HEK293 (cell line): ENCODE results near the gene ITFG2.

Source experiments
- CTCF ChIP-seq: fragments of 450-650 bp; formaldehyde crosslinking; IDR thresholded peaks from 2 replicates; pipeline ENCODE4 v1.5.1; 2016; ENCODE audit warnings: missing biosample characterization, missing genetic modification characterization
- ZNF169 ChIP-seq: fragments of 450-650 bp; formaldehyde crosslinking; IDR thresholded peaks from 2 replicates; pipeline ENCODE4 v1.5.1; 2016; ENCODE audit warnings: missing biosample characterization, missing genetic modification characterization
- ZNF184 ChIP-seq: fragments of 450-650 bp; IDR thresholded peaks from 2 replicates; pipeline ENCODE4 v1.5.1; 2018; ENCODE audit warnings: missing biosample characterization, mild to moderate bottlenecking, missing genetic modification characterization
- ZNF211 ChIP-seq: fragments of 450-650 bp; formaldehyde crosslinking; IDR thresholded peaks from 2 replicates; pipeline ENCODE4 v1.5.1; 2016; ENCODE audit warnings: low read depth, missing biosample characterization, missing genetic modification characterization
- ZNF362 ChIP-seq: fragments of 450-650 bp; formaldehyde crosslinking; IDR thresholded peaks from 2 replicates; pipeline ENCODE4 v1.5.1; 2016; ENCODE audit warnings: missing biosample characterization, missing genetic modification characterization
- ZNF37A ChIP-seq: fragments of 450-650 bp; IDR thresholded peaks from 2 replicates; pipeline ENCODE4 v1.5.1; 2018; ENCODE audit warnings: missing biosample characterization, missing genetic modification characterization
- ZNF501 ChIP-seq: fragments of 450-650 bp; formaldehyde crosslinking; IDR thresholded peaks from 2 replicates; pipeline ENCODE4 v1.5.1; 2016; ENCODE audit warnings: missing biosample characterization, missing genetic modification characterization
- ZNF670 ChIP-seq: fragments of 450-650 bp; formaldehyde crosslinking; IDR thresholded peaks from 2 replicates; pipeline ENCODE4 v1.5.1; 2016; ENCODE audit warnings: missing biosample characterization, missing genetic modification characterization, low read depth
- ZNF704 ChIP-seq: fragments of 450-650 bp; formaldehyde crosslinking; IDR thresholded peaks from 2 replicates; pipeline ENCODE4 v1.5.1; 2016; ENCODE audit warnings: missing biosample characterization, missing genetic modification characterization
- ZNF843 ChIP-seq: fragments of 450-650 bp; formaldehyde crosslinking; IDR thresholded peaks from 2 replicates; pipeline ENCODE4 v1.5.1; 2016; ENCODE audit warnings: missing biosample characterization, missing genetic modification characterization
- TF ChIP-seq, protein P1 (sequence below): fragments of 450-650 bp; formaldehyde crosslinking; IDR thresholded peaks from 2 replicates; pipeline ENCODE4 v1.5.1; 2016; ENCODE audit warnings: missing biosample characterization, missing genetic modification characterization

- no peak for TF ChIP-seq ZNF211 (tag by site-specific recombination)
- TF ChIP-seq CTCF (tag by site-specific recombination): no peak
- TF ChIP-seq, protein P1, sequence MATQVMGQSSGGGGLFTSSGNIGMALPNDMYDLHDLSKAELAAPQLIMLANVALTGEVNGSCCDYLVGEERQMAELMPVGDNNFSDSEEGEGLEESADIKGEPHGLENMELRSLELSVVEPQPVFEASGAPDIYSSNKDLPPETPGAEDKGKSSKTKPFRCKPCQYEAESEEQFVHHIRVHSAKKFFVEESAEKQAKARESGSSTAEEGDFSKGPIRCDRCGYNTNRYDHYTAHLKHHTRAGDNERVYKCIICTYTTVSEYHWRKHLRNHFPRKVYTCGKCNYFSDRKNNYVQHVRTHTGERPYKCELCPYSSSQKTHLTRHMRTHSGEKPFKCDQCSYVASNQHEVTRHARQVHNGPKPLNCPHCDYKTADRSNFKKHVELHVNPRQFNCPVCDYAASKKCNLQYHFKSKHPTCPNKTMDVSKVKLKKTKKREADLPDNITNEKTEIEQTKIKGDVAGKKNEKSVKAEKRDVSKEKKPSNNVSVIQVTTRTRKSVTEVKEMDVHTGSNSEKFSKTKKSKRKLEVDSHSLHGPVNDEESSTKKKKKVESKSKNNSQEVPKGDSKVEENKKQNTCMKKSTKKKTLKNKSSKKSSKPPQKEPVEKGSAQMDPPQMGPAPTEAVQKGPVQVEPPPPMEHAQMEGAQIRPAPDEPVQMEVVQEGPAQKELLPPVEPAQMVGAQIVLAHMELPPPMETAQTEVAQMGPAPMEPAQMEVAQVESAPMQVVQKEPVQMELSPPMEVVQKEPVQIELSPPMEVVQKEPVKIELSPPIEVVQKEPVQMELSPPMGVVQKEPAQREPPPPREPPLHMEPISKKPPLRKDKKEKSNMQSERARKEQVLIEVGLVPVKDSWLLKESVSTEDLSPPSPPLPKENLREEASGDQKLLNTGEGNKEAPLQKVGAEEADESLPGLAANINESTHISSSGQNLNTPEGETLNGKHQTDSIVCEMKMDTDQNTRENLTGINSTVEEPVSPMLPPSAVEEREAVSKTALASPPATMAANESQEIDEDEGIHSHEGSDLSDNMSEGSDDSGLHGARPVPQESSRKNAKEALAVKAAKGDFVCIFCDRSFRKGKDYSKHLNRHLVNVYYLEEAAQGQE (tag by site-specific recombination): no peak
- TF ChIP-seq ZNF843 (tag by site-specific recombination): no peak
- TF ChIP-seq ZNF362: no peak
- TF ChIP-seq ZNF670 (tag by site-specific recombination): no peak
- no peak for TF ChIP-seq ZNF37A (tag by site-specific recombination)
- no peak for TF ChIP-seq ZNF169 (tag by site-specific recombination)
- TF ChIP-seq ZNF704: no peak
- no peak for TF ChIP-seq ZNF501 (tag by site-specific recombination)
- no peak for TF ChIP-seq ZNF184
Observed at GRCh38 chr12:2833327-2833726, 20.9 kb downstream of the ITFG2 start.
